ENCODE measurements around the gene CACNA1H. TPM values are rescaled to one million over a fixed set of nuclear protein-coding genes. Genes with fewer than 3 reads are reported as not detected.

The CACNA1H gene
- total RNA-seq, 2 experiments from 2014 or later, result 0.37 to 1.3 TPM

GRCh38 chr16:1211451-1212268 is 58.8 kb downstream of the CACNA1H start:
- Mint-ChIP-seq H3K27me3 (no peaks in the 10 kb centered on the region), H3K4me3 (no peak overlapping the region), H3K27ac (no peak overlapping the region), H3K36me3 (no peaks in the 10 kb centered on the region), H3K4me1 (peaks cover 4% of the 10 kb centered on the region), H3K9me3 (ENCODE audit: low read depth) (no peaks in the 10 kb centered on the region)
- DNase-seq, result no peak
- no peak for ATAC-seq
- CTCF ChIA-PET, result no interaction called here

- DNase-seq (no peak), ATAC-seq (no peak)
- no peak overlapping the region for H3K4me3 Mint-ChIP-seq
- H3K9me3 Mint-ChIP-seq (ENCODE audit: low read depth), result no peaks in the 10 kb centered on the region
- no peak overlapping the region for H3K27ac Mint-ChIP-seq
- H3K4me1 Mint-ChIP-seq, result peaks cover 4% of the 10 kb centered on the region
- H3K36me3 Mint-ChIP-seq, result no peaks in the 10 kb centered on the region
- CTCF ChIA-PET, result no interaction called here
- no peaks in the 10 kb centered on the region for H3K27me3 Mint-ChIP-seq
Observed at GRCh38 chr16:1212616-1213194, 59.8 kb downstream of the CACNA1H start.

- no peaks in the 10 kb centered on the region for H3K36me3 Mint-ChIP-seq
- CTCF ChIA-PET, result no interaction called here
- H3K4me1 Mint-ChIP-seq, result peaks cover 2% of the 10 kb centered on the region
- H3K9me3 Mint-ChIP-seq (ENCODE audit: low read depth), result no peaks in the 10 kb centered on the region
- no peak overlapping the region for H3K4me3 Mint-ChIP-seq
- H3K27me3 Mint-ChIP-seq, result no peaks in the 10 kb centered on the region
- H3K27ac Mint-ChIP-seq, result no peak overlapping the region
- DNase-seq (no peak), ATAC-seq (no peak)
Observed at GRCh38 chr16:1213231-1213630, 60.3 kb downstream of the CACNA1H start.

GRCh38 chr16:1213796-1214372 is 61.0 kb downstream of the CACNA1H start:
- CTCF ChIA-PET, result no interaction called here
- no peak for ATAC-seq
- Mint-ChIP-seq H3K4me3 (no peak overlapping the region), H3K27ac (no peak overlapping the region), H3K36me3 (no peaks in the 10 kb centered on the region), H3K27me3 (no peaks in the 10 kb centered on the region), H3K9me3 (ENCODE audit: low read depth) (no peaks in the 10 kb centered on the region), H3K4me1 (no peaks in the 10 kb centered on the region)
- DNase-seq, result no peak

- CTCF ChIA-PET, result no interaction called here
- no peaks in the 10 kb centered on the region for H3K27me3 Mint-ChIP-seq
Observed at GRCh38 chr16:1214719-1215118, 61.8 kb downstream of the CACNA1H start.

DNA sequence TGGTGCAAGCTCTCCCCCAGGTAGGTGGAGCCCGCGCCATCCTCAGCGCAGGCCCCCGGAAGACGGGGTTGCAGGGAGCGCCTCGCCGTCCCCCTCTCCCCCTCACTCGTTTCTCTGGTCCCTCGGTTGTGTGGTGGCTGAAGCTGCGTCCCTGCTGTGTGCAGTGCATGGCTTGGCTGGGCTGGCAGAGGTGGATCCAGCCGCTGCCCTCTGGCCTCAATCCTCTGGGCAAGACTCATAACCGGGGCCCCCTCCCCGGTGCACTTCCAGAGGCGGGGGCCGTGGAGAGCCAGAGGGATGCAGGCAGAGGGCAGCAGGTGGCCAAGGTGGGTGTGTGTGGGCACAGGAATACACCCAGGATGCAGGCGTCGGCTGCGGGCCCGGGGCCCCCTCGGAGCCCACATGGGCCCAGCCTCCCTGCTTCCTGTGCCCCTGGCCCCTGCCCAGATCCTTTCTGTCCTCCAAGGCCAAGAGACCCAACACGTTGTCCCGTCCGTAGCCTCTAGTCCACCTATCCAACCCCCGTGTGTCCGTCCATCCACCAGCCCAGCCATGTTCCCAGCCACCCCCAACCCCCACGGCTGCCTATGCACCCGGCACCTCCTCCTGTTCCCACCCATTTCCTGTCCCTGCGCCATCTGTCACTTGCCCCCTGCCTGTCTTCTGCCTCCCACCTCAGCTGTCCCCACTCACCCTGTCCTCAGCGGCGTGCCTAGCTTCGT is 62.8 kb downstream of the CACNA1H start:
- CTCF ChIA-PET, result no interaction called here
- H3K36me3 Mint-ChIP-seq, result no peaks in the 10 kb centered on the region

More at GRCh38 chr16:1214719-1215118, 61.8 kb downstream of the CACNA1H start:
- DNase-seq, result no peak
- no peak for ATAC-seq
- Mint-ChIP-seq H3K4me1 (no peaks in the 10 kb centered on the region), H3K36me3 (no peaks in the 10 kb centered on the region), H3K27ac (no peak overlapping the region), H3K9me3 (ENCODE audit: low read depth) (no peaks in the 10 kb centered on the region), H3K4me3 (no peak overlapping the region)

GRCh38 chr16:1216296-1216619 is 63.4 kb downstream of the CACNA1H start:
- CTCF ChIA-PET, result no interaction called here
- Mint-ChIP-seq H3K9me3 (ENCODE audit: low read depth) (no peaks in the 10 kb centered on the region), H3K36me3 (no peaks in the 10 kb centered on the region), H3K4me3 (no peak overlapping the region), H3K4me1 (no peaks in the 10 kb centered on the region), H3K27ac (no peak overlapping the region), H3K27me3 (no peaks in the 10 kb centered on the region)
- no peak for ATAC-seq
- no peak for DNase-seq

More for the DNA sequence above, 62.8 kb downstream of the CACNA1H start:
- Mint-ChIP-seq H3K9me3 (ENCODE audit: low read depth) (no peaks in the 10 kb centered on the region), H3K4me1 (no peaks in the 10 kb centered on the region), H3K4me3 (no peak overlapping the region), H3K27me3 (no peaks in the 10 kb centered on the region), H3K27ac (no peak overlapping the region)
- ATAC-seq (no peak), DNase-seq (no peak)

DNA sequence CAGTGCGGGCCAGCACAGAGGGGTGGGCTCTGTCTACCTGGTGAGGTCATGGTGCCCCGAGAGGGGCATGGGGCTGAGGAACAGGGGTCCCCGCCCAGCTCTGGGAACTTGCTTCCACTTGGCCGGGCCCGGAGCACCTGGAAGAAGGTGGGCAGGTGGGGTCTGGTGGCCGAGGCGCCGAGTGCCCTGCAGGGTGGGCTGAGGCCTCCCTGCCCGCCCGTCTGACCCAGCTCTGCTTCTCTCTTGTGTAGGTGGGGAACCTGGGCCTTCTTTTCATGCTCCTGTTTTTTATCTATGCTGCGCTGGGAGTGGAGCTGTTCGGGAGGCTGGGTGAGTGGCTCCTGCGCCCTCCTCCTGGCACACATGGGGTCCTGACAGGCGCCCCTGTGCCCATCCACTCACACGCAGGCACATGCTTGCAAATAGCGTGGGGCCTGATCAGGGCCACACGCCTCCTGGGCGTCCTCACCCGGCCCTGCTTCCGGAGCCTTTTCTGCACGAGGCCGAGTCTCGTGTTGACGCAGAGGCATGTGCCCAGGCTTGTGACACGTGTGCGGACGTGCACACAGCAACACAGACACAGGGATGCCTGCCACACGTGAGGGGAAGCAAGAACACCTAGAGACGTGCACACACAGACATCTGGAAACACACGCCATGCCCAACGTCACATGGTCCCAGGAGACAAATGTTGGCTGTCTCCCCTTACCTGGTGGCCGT is 63.9 kb downstream of the CACNA1H start:
- Mint-ChIP-seq H3K4me3 (no peak overlapping the region), H3K36me3 (no peaks in the 10 kb centered on the region), H3K27me3 (no peaks in the 10 kb centered on the region), H3K9me3 (ENCODE audit: low read depth) (no peaks in the 10 kb centered on the region), H3K4me1 (no peaks in the 10 kb centered on the region), H3K27ac (no peak overlapping the region)
- DNase-seq (no peak), ATAC-seq (no peak)
- CTCF ChIA-PET, result no interaction called here

- H3K36me3 Mint-ChIP-seq, result no peaks in the 10 kb centered on the region
- no peak overlapping the region for H3K4me3 Mint-ChIP-seq
- ATAC-seq (no peak), DNase-seq (no peak)
- H3K27me3 Mint-ChIP-seq, result no peaks in the 10 kb centered on the region
- no peaks in the 10 kb centered on the region for H3K4me1 Mint-ChIP-seq
- no peak overlapping the region for H3K27ac Mint-ChIP-seq
- CTCF ChIA-PET, result no interaction called here
- no peaks in the 10 kb centered on the region for H3K9me3 Mint-ChIP-seq (ENCODE audit: low read depth)
Observed at GRCh38 chr16:1217526-1217925, 64.6 kb downstream of the CACNA1H start.

DNA sequence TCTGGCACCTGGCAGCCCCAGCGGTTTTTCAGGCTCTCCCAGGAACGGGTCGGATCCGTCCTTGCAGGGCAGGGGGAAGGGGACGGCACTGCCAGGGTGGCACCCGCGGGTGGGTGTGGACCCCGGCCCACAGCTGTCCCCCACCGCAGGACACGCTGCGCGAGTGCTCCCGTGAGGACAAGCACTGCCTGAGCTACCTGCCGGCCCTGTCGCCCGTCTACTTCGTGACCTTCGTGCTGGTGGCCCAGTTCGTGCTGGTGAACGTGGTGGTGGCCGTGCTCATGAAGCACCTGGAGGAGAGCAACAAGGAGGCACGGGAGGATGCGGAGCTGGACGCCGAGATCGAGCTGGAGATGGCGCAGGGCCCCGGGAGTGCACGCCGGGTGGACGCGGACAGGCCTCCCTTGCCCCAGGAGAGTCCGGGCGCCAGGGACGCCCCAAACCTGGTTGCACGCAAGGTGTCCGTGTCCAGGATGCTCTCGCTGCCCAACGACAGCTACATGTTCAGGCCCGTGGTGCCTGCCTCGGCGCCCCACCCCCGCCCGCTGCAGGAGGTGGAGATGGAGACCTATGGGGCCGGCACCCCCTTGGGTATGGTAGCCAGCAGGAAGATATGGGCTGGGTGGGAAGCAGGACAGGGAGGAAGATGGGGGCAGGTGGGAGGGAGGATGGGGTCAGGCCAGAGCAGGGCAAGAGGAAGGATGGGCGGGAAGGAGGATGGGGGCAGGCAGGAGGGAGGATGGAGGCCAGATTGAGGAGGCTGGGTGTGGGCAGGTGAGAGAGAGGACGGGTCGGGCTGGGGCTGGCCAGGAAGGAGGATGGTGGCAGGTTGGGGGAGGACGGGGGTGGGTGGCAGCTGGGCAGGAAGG is 65.4 kb downstream of the CACNA1H start:
- no peaks in the 10 kb centered on the region for H3K4me1 Mint-ChIP-seq
- no peaks in the 10 kb centered on the region for H3K27me3 Mint-ChIP-seq
- ATAC-seq, result no peak
- H3K4me3 Mint-ChIP-seq, result no peak overlapping the region
- H3K9me3 Mint-ChIP-seq (ENCODE audit: low read depth), result no peaks in the 10 kb centered on the region
- H3K36me3 Mint-ChIP-seq, result no peaks in the 10 kb centered on the region
- no peak for DNase-seq
- CTCF ChIA-PET, result no interaction called here
- H3K27ac Mint-ChIP-seq, result no peak overlapping the region

- no peak for ATAC-seq
- CTCF ChIA-PET, result no interaction called here
- Mint-ChIP-seq H3K9me3 (ENCODE audit: low read depth) (no peaks in the 10 kb centered on the region), H3K27ac (no peak overlapping the region), H3K4me3 (no peak overlapping the region), H3K36me3 (no peaks in the 10 kb centered on the region), H3K4me1 (no peaks in the 10 kb centered on the region), H3K27me3 (no peaks in the 10 kb centered on the region)
- DNase-seq, result no peak
Observed at GRCh38 chr16:1218930-1219611, 66.2 kb downstream of the CACNA1H start.

GRCh38 chr16:1220098-1220728 is 67.3 kb downstream of the CACNA1H start:
- Mint-ChIP-seq H3K4me3 (no peak overlapping the region), H3K27me3 (no peaks in the 10 kb centered on the region), H3K9me3 (ENCODE audit: low read depth) (no peaks in the 10 kb centered on the region), H3K36me3 (no peaks in the 10 kb centered on the region), H3K27ac (no peak overlapping the region), H3K4me1 (no peaks in the 10 kb centered on the region)
- ATAC-seq, result no peak
- DNase-seq, result no peak
- CTCF ChIA-PET, result no interaction called here
